GM18519 (cell line): ENCODE results near the gene PDE6A.

ENCODE experiments used
- ATAC-seq: cut with Tn5 transposase; IDR thresholded peaks from one replicate; pipeline ENCODE4 v1.9.1; 2021; ENCODE audit warnings: mild to moderate bottlenecking, moderate library complexity; ENCODE audit not compliant: unreplicated experiment, low FRiP score

PDE6A gene

DNA sequence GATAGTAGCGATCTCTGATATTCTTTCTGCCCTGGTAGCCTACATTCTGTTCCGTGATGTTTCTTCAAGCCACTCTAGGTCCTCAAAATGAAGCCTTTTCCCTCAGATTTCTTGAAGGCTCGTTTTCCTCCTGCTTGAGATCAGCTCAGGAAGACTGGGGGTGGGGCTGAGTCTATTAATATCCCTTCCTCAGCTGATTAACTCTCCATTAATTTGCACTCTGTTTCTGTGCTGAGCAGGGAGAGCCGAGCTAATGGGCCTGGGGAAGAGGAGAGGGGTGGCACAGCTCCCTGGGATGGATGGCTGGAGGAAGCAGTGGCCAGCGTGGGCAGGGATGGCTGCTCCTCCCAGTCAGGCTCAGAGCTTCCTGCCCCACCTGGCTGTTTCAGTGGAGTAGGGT, 121.2 kb downstream of the PDE6A start:
- no peak for ATAC-seq

DNA sequence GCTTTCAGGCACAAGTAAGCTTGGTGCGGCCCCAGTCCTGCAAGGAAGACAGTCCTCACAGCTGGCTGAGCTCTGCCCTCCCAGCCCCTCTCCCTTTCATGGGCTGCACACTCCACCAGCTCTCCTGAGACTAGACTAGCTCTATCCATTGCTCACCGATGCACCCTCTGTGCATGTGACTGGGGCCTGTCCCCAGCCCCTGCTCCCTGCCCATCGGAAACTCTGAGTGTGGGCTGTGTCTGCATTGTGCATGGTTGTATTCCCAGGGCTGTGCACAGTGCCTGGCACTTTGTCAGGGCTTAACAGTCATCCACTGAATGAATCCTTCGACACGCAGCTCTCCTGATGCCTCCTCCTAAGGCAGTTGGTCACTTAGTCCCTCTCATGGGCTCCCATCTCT, 122.3 kb downstream of the PDE6A start:
- ATAC-seq, result no peak

- no peak for ATAC-seq
Measured at GRCh38 chr5:149820536-149821510, 123.8 kb downstream of the PDE6A start.

DNA sequence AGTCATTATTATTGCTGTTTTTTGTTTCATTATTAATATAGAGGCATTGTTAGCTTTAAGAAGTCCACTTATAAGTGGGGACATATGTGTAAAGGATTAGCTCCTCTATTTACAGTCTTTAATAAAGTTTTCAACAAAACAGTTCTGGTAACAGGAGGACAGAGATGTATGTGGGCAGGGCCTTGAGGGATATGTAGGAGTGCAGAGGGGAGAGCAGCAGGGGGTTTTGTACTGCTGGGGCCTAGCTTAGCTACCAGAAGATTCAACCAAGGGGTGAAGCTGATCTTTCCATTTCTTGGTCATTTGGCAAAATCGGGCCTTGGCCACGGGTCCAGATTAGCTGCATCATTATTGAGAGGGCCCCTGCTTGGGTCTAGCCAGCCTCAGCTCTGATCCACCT, 124.6 kb downstream of the PDE6A start:
- ATAC-seq, result no peak

DNA sequence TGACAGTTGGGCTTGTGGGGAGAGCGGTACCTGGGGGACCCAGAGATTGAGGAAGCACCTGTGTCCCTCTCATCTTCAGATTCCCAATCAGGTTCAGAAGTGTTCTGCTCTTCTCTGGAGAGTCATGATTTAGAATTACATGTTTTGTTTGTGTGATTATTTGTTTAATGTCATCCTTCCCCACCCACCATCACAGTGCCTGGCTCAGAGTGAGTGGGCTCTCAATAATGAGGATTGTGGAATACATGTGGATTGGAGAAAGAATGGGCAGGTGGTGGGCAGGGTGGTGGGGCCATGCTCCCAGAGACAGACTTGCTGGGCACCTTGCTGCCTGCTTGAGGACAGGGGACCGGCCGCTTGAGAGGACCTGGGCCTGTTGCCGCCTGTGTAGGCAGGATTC, 126.5 kb downstream of the PDE6A start:
- no peak for ATAC-seq

DNA sequence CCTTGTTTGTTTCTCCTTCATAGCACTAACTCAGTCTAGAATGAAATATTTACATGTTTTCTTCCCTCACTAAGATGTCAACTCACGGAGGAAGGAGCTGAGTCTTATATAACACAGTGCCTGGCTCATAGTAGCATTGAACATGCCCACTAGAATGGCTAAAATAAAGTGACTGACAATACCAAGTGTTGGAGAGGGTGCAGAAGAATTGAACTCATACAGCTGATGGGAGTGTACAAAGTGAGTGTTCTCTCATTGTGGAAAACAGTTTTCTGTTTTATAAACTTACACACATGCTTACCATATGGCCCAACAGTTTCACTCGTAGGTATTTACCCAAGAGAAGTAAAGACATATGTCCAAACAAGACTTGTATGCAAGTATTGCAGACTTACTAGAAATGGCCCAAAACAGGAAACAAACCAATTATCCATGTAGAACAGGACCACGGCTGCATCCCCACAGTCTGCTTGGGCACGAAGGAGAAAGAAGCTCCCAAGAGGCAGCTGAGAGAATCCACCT, 127.0 kb downstream of the PDE6A start:
- no peak for ATAC-seq

DNA sequence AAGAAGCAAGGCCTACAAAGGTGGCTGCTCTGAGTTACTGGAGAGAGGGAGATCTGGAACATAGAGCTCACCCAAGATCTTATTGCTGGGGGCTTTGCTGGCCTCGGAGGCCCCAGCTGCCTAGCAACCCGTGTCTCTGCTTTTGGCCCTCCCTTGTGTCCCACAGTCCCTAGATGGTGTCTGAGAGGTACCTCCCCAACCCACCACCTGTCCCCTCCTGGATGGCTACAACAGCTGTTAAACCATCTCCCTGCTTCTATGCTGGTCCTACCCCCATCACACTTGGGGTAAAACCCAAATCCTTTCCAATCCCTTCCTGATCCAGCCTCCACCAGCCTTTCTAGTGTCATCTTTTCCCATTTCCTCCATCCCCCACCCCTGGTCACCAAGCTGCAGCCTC, 127.9 kb downstream of the PDE6A start:
- ATAC-seq, result no peak

DNA sequence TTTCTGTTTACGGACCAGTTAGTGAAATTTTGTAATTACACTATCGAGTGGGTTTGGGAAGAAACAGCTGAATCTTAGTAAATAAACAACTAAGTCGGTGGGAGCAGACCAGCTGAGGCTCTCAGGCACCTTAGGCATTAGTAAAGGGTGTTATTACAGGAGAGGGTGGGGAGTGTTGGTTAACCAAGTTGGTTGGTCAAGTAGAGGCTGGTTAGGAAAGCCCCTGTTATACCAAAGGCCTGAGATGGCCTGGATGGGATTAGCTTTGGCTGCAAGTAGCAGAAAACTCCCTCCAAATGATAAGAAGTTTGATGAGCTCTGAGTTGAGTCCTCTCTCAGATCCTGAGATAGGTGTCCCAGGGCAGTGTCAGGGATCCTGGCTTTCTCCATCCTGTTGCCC, 133.1 kb downstream of the PDE6A start:
- ATAC-seq, result no peak

GRCh38 chr5:149810856-149811255, 133.7 kb downstream of the PDE6A start:
- ATAC-seq, result no peak

DNA sequence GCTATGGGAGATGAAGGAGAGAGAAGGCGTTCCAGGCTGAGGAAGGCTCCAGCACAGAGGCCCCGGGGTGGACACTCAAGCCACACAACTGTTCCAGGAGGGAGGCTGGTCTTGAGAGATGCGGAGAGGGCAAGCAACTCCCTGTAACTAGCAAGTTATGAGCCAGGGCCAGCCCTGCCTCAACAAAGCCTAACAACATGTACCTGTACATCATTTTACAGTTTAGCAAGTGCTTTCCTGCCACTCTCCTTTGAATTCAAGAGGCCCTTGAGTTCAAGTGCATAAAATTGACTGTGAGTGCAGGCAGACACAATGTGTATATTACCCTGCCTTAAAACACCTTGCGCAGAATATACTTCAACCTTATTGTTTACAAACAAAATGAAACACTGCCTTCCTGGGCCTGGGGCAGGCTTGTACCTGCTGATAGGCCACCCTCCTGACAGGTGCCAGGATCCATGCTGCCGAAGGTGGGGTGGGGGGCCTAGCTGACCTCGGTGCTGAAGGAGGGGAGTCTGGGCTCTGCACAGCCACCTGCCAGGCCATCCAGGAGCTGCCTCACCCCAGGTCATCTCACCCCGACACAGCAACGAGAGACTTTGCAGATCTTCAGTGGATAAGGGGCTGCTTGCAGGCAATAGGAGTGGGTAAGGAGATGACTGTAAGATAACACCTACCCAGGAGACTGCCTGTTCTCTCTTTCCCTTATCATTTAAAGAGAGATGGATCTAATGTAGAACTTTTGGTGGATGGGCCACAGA, 134.5 kb downstream of the PDE6A start:
- ATAC-seq, result no peak

GRCh38 chr5:149808264-149808982, 136.2 kb downstream of the PDE6A start:
- no peak for ATAC-seq
